GM21717 (cell line): Measurements from ENCODE around the gene C6orf52.
"Not testable (repeated sequence)": the region's sequence is repeated elsewhere in the genome, so short reads cannot be mapped to it uniquely, and the experiment has no call there.

Experiments
- ATAC-seq: cut with Tn5 transposase; IDR thresholded peaks from one replicate; pipeline ENCODE4 v1.9.1; 2021; ENCODE audit warnings: mild to moderate bottlenecking, moderate library complexity; ENCODE audit not compliant: unreplicated experiment

The C6orf52 gene

GRCh38 chr6:10696655-10697054, 2.2 kb upstream of the C6orf52 start:
- no peak for ATAC-seq

GRCh38 chr6:10695086-10695657, 756 bp upstream of the C6orf52 start:
- no peak for ATAC-seq

- ATAC-seq = no peak
Measured at GRCh38 chr6:10692965-10693538, 1.4 kb downstream of the C6orf52 start.

- ATAC-seq = no peak
Measured at GRCh38 chr6:10690651-10691445, 3.6 kb downstream of the C6orf52 start.

GRCh38 chr6:10687582-10687981, 6.8 kb downstream of the C6orf52 start:
- ATAC-seq = no peak

GRCh38 chr6:10686901-10687300, 7.5 kb downstream of the C6orf52 start:
- ATAC-seq = no peak

GRCh38 chr6:10685092-10685915, 9.1 kb downstream of the C6orf52 start:
- no peak for ATAC-seq

GRCh38 chr6:10684618-10685017, 9.8 kb downstream of the C6orf52 start:
- ATAC-seq = no peak

GRCh38 chr6:10682355-10682988, 11.9 kb downstream of the C6orf52 start:
- no peak for ATAC-seq

- no peak for ATAC-seq
Measured at GRCh38 chr6:10681795-10682194, 12.6 kb downstream of the C6orf52 start.

- no peak for ATAC-seq
Measured at GRCh38 chr6:10678456-10678855, 16.0 kb downstream of the C6orf52 start.

GRCh38 chr6:10676403-10676802, 18.0 kb downstream of the C6orf52 start:
- ATAC-seq = no peak

- no peak for ATAC-seq
Measured at GRCh38 chr6:10668126-10668917, 26.1 kb downstream of the C6orf52 start.

GRCh38 chr6:10665595-10665994, 28.8 kb downstream of the C6orf52 start:
- not testable (repeated sequence) for ATAC-seq

- no peak for ATAC-seq
Measured at GRCh38 chr6:10662742-10663141, 31.7 kb downstream of the C6orf52 start.

GRCh38 chr6:10662207-10662606, 32.2 kb downstream of the C6orf52 start:
- no peak for ATAC-seq

GRCh38 chr6:10660431-10661191, 33.8 kb downstream of the C6orf52 start:
- ATAC-seq = not testable (repeated sequence)

- no peak for ATAC-seq
Measured at GRCh38 chr6:10659699-10660348, 34.6 kb downstream of the C6orf52 start.
